HG02981 (cell line): ENCODE measurements around the gene DMAC2.
A peak's percentile ranks its signal among the peaks of the same experiment; 100 is the strongest.
"Not testable (repeated sequence)": the region's sequence is repeated elsewhere in the genome, so short reads cannot be mapped to it uniquely, and the experiment has no call there.

Experiments used
- ATAC-seq: cut with Tn5 transposase; IDR thresholded peaks from one replicate; pipeline ENCODE4 v1.9.1; 2021; ENCODE audit warnings: mild to moderate bottlenecking, moderate library complexity; ENCODE audit not compliant: unreplicated experiment

The DMAC2 gene

DNA sequence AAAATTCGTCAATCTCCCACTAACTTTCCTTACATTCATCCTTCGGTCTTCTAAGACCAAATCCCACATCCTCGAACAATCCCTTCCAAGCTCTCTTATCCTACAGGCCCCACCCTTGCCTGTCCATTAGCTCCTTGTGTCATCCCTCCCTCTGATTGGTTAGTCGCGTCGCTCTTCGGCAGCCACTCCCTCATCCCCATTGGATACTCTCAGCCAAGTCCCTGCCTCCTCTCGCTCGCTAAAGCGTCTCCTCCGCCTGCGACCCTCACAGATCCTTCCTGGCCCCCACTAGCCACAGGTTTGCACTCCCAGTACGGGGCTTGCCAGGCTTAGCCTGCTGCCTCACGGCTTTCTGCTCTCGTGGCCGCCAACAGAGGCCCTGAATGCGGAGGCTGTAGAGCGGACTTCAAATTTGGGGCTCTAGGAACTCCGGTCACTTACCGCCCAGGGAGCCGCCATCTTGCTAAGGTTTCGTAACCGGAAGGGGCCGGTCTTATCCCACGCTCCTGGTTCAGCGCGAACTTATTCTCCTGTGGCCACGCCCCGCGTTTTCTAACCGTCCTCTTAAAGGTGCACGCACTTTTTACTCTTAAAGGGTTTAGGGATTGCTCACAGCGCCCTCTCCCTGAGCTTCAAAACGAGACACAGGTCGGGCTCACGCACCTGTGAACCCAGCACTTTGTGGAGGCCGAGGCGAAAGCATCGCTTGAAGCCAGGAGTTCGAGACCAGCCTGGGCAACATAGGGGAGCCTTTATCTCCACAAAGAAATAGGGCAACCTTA is at the start of gene DMAC2:
Gene DMAC2, minus strand, starts transcription at position 472 of the 782 bp plus-strand sequence. Its CDS starts 13 bp downstream, at position 459.
- peak; percentile 84 for ATAC-seq

DNA sequence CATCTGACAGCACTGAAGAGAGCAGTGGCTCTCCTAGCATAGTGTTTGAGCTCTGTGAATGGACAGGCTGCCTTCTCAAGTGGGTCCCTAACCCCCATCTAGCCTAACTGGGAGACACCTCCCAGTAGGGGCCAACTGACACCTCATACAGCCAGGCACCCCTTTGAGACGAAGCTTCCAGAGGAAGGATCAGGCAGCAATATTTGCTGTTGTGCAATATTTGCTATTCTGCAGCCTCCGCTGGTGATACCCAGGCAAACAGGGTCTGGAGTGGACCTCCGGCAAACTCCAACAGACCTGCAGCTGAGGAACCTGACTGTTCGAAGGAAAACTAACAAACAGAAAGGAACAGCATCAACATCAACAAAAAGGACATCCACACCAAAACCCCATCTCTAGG is 47.2 kb upstream of the DMAC2 start:
- not testable (repeated sequence) for ATAC-seq

DNA sequence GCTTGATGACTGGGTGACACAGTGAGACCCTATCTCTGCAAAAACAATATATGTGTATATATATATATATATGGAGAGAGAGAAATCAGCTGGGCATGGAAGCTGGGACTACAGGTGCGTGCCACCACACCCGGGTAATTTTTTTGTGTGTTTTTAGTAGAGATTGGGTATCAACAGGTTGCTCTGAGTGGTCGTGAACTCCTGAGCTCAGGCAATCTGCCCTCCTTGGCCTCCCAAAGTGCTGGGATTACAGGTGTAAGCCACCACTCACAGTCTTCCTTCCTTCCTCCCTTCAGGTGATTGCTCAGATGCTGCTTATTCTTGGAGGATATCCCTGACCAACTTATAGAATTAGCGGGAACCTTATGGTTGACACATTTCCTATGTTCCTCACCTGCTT is 45.1 kb upstream of the DMAC2 start:
- no peak for ATAC-seq

DNA sequence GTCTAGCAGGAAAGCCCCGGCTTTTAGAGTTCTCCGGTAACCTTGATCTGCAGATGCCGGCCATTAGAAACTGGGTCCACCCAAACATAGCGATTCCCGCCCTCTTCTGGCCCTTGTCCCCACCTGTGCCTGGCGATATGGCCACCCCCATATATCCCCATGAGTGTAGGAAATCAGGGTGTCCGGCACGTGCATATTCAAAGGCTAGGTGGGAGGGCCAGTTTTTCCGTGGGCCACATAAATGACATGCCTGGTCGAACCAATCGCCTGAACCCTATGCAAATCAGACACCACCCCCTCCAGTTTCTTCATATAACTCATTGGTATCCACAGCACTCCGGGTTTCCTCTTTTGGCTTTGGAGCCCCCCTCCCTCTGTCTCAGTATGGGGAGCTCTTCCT is 40.6 kb upstream of the DMAC2 start:
- ATAC-seq, result no peak

DNA sequence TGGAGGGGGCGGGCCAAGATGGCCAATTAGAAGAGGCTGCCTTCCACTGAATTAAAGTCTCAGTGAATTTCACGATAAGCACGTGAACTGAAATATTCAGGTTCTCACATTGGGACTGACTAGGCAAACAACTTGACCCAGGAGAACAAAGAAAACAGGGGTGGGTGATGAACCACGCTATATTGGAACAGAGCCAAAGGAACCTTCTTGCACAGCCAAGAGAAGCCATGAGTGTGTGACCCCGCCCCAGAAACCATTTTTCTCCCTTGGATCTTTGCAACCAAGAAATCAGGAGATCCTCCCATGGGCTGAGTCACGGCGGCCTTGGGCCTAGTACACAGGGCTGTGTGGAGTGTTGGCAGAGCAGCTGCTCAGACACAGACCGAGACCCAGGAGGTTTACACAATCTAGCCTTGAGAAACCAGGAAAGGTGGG is 40.1 kb upstream of the DMAC2 start:
- no peak for ATAC-seq

DNA sequence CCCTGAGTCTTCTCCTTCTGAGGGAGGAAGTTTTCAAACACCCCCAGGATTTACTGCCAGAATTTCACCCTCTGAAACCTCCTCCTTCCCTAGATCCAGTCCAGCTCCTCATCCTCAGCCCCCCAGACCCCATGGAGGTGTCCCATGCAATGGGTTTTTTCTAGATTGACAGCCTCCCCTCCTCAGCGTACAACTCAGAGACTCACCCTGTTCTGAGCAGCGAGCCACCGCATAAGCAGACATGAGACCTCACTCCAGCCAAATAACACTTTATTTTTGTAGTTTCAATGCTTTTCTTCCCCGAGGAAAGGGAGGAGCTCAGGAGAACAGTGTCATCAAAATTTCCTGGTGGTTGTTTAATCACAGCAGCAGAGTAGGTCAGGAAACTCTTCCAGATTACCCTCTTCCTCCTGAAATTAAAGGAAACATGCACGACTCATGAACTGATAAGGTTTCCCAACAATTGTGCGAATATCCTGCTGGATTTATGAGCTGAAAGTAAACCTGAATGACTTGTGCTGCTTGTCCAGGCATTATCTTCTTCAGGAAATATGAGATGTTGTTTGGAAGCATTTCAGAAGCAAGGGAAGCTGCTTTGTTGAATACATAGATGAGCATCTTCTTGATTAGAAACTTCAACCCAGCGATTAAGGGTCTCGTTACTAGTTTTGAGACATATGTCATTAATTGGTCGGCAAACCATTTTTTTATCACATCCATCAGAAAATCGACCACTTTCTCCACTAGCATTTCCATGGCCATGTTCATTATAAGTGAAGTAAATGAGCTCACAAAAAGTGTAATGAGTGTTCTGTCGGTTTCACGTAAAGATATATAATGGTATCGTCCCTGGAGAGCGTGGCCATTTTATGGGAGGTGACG is 39.4 kb upstream of the DMAC2 start:
- no peak for ATAC-seq

DNA sequence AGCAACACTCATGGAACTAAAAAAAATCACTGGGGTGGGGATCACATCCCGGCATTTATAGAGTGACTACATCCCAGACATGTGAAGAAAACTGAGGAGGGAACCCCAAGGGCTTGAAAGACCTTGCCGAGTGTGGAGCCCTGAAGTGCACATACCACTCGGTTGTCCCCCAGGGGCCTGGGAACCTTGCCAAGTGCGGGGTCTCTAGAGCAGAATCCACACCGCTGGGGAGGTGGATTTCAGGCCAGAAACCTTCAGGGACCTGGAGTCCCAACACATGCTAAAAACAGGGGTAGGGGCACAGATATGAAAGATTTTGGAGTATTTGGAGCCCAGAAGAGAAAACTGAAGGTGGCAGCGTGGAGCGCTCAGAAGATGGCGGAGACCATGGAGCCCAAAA is 38.5 kb upstream of the DMAC2 start:
- no peak for ATAC-seq

DNA sequence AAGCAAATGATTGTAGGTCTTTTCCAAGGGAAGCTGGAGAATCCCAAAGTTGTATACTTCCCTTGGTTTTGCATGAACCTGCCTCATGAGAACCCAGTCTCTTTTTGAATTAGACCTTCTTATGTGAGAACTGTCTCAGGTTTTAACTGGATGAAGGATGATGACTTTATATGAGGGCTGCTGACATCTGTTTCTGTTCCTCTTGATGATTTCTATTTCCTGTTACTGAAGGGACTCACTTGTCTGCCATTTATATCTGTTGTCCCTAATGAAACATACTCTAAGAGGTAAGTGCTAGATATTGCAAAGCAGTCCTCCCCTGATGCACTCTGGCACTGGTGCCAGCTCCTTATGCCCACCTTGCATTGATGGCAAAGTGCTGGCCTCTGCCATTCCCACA is 36.9 kb upstream of the DMAC2 start:
- ATAC-seq, result no peak

DNA sequence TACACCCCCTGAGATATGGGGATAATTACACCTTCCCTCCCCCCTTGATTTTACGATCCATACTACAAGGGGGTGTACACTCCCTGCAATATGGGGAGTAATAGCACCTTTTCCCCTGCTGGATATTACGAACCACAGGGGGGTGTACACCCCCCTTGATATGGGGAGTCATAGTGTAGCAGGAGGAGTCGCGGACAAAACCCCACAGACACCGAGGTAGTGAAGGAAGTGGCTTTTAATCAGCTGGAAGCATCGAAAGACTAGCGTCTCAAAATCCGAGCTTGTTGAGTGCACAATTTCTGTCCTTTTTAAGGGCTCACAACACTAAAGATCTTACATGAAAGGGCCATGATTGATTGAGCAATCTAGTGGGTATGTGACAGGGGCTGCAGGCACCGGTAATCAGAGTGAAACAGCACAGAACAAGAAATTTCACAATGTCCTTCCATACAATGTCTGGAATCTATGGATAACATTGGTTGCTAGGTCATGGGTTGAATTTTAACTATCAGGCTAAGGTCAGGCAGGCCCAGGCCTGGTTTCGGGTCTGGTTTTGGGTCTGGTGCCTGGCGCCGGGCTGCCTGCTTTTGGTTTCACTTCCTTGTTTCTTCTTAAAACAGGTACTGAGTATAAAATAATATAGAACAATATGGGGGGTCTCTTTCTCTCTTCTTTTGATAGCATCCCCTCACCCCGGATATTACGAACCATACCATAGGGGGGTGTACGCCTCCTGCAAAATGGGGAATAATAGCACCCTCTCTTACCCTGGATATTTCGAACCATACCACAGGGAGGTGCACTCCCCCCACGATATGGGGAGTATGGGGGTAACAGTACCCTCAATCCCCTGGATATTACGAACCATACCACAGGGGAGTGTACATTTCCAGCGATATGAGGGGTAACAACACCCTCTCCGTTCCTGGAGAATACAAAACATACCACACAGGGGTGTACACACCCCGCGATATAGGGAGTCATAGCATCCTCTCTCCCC is 23.8 kb upstream of the DMAC2 start:
- ATAC-seq, result not testable (repeated sequence)

DNA sequence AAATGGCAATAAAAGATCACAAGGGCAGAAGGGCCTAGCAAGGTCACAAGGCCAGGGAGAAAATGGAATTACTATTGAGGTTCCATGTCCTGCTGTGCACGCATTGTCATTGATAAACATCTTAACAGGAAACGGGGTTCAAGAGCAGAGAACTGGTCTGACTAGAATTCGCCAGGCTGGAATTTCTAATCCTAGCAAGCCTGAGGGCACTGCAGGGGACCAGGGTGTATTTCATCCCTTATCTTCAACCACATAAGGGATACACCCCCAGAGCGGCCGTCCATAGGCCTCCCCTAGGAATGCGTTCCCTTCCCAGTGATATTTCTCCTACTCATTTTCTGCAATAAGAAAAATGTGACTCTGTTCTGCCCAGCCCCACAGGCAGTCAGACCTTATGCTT is 22.8 kb upstream of the DMAC2 start:
- no peak for ATAC-seq

DNA sequence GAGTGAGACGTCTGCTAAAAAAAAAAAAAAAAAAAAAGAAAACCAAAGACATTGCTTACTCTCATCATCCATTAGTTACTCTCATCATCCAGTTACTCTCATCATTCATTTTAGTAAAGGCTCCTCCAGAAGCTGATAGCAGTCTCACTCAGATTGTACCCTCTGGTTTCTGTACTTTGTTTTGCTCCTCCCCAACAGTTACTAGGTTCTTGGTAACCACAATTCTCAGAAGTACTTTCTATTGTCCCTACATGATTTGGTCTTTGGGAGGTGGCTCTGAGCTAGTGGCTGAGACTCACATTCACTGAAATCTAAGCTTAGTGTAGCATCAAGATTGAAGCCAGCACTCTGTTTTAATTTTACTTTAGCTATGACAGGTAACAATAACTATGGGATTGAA is 17.5 kb upstream of the DMAC2 start:
- ATAC-seq, result peak; percentile 86

DNA sequence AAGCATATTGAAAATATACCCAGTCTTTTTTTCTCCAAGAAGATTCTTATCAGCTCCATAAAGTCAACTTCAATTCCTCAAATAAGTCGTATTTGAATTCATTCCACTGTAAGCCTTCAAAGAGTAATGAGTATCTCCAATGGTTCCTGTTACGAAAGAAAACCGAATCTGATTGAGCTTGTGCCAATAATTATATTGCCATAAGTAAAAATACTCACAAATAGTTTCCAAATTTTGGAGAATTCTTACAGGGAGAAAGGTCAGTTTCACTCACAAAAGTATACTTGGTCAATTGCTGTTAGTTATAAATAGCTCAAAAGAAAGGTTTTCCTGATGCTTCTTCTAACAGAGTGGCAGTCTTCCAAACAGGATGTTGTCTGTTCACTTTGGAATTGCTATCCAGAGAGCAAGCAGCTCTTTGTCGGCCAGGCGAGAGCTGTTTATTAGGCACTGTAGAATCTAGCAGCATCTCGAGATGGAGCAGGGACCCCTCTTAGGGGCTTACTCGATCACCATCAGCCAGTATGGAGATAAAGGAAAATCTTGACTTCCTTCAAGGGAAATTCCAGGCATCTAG is 16.7 kb upstream of the DMAC2 start:
- no peak for ATAC-seq

DNA sequence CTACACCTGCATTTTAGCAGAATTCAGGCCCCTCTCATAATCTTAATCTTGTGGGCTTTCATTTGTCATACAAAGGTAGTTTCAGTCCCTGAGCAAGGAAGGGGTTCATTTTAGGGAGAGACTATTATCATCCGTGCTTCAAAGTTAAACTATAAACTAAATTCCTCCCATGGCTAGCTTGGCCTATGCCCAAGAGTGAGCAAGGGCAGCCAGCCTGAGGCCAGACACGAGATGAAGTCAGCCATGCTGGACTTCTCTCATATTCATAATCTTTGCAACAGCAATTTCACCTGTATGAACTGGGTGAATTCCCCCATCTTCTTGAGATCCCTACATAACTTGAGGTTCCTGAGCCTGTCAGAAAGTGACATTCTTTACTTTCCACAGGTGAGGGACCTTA is 16.2 kb upstream of the DMAC2 start:
- ATAC-seq, result no peak

DNA sequence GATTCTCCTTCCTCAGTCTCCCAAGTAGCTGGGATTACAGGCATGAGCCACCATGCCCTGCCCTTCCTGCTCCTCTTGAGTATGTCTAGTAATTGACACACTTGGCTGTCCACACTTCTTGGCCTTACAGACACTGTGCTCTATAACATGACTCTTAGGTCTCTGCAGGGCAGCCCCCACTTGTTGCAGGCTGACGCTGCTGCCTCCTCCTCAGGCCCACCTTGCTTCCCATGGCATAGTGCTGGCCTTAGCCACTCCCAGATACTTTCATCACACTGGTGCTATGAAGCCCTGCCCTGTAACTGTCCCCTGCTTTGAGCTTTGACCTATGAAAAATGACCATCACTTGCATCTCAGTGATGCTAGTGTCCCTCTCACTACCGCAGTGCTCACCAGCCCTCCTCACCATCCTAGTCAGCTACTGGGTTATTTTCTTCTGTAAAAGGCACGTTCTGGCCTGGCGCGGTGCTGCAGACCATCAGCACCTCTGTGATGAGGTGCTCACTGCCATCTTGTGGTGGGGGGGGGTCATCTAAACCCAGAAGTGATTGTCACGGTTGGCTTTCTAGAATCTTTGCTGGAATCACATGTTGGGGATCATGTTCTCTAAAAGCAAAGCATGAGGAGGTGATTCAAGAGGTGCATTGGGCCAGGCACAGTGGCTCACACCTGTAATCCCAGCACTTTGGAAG is 13.0 kb upstream of the DMAC2 start:
- no peak for ATAC-seq

DNA sequence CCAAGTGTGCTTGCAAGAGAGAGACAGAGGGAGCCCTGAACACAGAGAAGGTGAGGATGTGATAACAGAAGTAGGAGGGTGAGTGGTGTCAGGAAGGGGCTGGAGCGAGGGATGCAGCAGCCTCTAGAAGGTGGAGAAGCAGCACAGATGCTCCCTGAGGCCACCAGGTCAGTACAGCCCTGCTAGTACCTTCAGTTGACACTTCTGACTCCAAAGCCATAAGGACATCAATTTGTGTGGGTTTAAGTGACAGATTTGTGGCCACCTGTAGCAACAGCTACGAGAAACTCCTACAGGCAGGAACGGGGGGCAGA is 10.1 kb upstream of the DMAC2 start:
- no peak for ATAC-seq

DNA sequence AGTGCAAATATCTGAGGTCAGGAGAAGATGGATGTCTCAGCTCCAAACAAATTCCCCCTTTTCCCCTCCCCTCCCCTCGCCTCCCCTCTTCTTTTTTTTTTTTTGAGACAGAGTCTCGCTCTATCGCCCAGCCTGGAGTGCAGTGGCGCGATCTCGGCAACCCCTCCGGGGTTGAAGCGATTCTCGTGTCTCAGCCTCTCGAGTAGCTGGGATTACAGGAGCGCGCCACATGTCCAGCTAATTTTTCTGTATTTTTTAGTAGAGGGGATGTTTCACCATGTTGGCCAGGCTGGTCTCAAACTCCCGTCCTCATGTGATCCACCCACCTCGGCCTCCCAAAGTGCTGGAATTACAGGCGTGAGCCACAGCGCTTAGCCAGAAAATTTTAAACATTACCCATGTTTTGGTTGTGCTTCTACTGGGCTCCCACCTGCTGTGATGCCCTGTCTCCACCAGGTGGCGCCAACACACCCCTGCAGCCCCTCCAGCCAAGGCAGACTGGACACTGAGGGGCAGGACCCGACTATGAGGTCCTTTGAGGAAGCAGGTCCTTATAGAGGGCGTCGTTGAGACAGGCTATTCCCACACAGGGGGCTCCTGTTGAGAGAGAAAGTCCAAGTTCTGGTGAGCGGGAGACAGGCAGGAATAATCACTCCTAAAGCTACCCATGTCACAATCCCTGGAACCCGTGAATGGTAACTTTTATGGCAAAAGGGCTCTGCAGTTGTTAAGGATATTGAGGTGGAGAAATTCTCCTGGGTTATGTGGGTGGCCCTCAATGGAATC is 9.6 kb upstream of the DMAC2 start:
- peak; percentile 51 for ATAC-seq

DNA sequence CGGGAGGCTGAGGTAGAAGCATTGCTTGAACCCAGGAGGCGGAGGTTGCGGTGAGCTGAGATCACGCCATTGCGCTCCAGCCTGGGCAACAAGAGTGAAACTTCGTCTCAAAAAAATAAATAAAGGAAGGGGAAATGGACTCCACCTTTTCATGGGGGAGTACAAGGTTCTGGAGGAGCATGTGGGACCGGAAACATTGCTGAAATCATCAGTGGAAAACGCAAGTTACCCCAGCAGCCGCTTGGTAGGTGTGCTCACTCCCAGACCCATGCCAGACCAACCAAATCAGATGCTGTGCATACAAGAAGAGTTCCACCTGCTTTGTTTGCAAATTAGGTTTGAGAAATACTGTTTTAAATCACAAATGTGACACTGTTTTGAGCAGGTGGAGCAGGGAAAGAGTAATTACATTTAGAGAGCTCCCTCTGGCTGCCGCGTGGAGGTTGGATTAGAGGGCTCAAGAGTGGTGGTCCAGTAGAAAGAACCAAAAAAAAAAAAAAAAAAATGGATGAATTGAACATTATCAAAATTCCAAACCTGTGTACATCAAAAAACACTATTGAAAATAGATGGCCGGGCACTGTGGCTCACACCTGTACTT is 8.1 kb upstream of the DMAC2 start:
- ATAC-seq, result no peak

DNA sequence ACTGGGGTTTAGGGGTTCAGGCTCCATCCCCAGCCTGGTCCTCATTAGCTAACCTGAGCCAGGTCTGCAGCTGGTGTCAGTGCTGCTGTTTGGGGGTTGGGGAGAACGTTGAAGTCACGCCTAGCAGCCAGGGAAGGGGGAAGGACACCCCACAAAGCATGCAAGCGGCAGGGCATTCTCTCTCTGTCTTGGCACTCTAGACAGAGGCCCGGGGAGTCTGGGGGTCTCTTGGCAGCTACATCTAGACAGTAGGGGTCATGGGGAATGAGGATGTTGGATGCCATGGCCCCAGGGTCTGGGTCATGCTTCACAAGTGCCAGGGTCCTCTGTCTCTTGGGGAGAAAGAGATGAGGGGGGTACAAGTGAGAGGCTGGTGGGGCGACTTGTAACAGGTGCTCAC is 5.9 kb upstream of the DMAC2 start:
- ATAC-seq, result no peak
